ENCODE measurements around the gene HACD3.
"Not testable (repeated sequence)": the region's sequence is repeated elsewhere in the genome, so short reads cannot be mapped to it uniquely, and the experiment has no call there.

Gene HACD3

GRCh38 chr15:65530318-65531111 is at the start of gene HACD3:
Gene HACD3, plus strand, starts transcription at chr15:65530463. Its CDS starts 169 bp downstream, at chr15:65530632.
- DNase-seq (ENCODE audit: low read depth) = no peak

GRCh38 chr15:65484876-65485275 is 45.4 kb upstream of the HACD3 start:
- DNase-seq (ENCODE audit: low read depth) = no peak

DNA sequence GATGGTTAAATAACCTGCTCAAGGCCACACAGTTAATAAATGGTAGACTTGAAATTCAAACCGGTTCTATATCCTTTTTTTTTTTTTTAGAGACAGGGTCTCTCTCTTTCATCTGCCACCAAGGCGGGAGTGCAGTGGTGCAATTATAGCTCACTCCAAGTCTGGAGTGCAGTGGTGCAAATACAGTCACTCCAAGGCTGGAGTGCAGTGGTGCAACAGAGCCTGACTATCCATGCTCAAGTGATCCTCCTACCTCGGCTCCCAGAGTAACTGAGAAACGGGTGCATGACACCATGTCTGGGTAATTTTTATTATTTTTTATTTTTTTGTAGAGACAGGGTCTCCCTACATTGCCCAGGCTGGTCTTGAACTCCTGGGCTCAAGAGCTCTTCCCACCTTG is 36.2 kb upstream of the HACD3 start:
- no peak for DNase-seq (ENCODE audit: low read depth)

- no peak for DNase-seq (ENCODE audit: low read depth)
These were observed 20.9 kb upstream of the HACD3 start for GRCh38 chr15:65509321-65509720.

- DNase-seq (ENCODE audit: low read depth) = no peak
These were observed 18.1 kb upstream of the HACD3 start for GRCh38 chr15:65512189-65512588.

DNA sequence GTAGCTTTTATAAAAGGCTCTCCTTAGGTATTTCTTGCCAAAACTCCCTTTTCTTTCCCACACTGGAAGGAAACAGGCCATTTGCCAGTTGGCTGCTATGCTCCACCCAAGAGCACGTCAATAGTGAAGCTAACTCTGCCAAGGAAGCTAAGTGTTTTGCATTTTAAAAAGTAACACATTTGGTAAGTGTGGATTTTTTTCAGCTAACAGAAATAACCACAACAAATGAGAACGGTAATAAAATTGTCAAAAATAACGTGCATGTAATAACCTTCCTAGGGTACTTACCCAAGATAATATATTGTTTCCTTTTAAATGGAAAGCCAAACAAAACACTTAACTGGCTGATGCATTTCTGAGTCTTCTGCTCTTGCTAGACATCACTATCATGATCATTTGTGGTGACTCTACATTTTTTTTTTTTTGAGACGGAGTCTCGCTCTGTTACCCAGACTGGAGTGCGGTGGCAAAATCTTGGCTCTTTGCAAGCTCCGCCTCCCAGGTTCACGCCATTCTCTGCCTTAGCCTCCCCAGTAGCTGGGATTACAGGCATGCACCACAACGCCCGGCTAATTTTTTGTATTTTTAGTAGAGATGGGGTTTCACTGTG is 17.4 kb upstream of the HACD3 start:
- DNase-seq (ENCODE audit: low read depth) = no peak

DNA sequence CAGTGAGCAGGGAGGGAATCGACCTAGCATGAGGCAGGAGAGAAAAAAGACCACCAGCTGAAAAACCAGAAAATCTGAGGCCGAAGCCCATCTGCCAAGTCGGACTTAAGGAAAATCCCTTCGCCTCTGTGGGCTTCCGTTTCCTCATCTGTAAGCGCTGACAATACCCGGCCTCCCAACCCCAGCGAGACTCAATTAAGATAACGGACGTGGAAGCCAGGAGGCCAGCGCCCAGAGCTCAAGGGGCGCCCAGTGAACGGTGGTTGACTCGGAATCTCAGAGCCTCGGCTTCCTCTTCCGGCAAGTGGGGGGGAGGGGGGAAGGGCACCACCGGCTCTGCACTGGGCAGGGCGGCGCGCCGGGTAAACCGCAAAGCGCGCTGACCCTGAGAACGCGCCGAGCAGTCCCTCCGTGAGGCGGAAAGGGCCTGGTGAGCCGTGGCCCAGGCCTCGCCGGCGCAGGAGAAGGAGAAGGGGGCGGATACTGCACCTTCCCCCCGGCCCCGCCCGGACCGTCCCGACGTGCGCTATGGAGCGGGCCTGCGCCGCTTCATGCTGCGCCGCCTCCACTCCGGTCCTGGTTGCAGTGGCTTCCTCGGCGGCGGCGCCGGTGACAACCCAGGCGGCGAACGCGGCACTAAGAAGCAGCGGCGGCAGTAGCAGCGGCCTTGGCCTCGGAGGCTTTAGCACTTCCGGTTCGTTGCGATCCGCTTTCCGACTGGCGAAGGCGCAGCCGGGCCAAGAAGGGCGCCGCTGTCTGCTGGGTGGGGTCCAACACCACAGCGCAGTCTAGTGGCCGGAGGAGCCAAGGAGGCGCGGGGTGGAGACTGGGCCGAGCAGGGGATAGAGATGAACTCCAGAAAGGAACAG is 13.0 kb upstream of the HACD3 start, which contains the start of gene DPP8:
Gene DPP8 (minus strand): TSS at position 693 of the 869 bp plus-strand sequence. CDS start 5,136 bp downstream, outside the sequence.
- peak; percentile 70 for DNase-seq (ENCODE audit: low read depth)

DNA sequence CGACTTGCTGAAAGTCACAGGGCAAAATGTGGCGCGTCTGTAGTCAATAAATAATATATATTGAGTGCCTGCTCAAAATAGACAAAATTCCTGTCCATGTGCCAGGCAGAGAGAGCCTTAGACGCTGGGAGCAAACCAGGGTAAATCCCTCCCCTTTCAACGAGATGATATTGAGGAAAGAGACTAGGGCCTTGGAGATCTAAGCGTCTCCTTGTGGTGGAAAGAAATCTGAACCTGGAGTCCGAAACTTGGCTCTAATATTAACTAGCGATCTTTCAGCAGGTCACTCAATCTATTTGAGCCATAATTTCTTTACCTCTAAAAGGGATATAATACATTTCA is 12.4 kb upstream of the HACD3 start:
- DNase-seq (ENCODE audit: low read depth) = no peak

GRCh38 chr15:65518633-65519285 is 11.5 kb upstream of the HACD3 start:
- no peak for DNase-seq (ENCODE audit: low read depth)

DNA sequence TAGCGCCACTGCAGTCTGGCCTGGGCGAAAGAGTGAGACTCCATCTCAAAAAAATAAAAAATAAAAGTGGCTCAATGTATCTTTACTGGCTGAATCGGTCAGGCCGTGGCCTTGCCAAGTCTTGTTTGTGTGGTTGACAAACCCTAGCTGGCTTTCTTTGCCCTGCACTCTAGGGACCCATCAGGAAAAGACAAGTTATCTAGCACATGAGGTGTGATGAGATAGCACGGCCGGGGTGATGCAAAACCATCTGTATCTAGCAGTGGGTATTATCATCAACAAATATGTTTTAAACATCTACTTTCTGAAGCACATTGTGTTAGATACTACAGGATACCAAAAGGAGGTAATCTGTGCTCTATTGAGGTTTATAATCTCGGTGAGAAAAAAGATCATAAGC is 8.9 kb upstream of the HACD3 start:
- DNase-seq (ENCODE audit: low read depth) = no peak

DNA sequence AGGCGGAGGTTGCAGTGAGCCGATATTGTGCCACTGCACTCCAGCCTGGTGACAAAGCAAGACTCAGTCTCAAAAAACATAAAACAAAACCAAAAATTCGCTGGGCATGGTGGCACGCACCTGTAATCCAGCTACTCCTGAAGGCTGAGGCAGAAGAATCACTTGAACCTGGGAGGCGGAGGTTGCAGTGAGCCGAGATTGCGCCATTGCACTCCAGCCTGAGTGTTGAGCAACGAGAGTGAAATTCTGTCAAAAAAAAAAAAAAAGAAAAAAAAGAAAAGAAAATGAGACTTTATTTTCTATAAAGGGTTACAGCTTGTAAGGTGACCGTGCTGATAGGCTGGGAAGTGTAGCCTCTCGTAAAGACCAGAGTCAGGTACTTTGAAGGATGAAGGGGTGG is 6.0 kb upstream of the HACD3 start:
- no peak for DNase-seq (ENCODE audit: low read depth)

DNA sequence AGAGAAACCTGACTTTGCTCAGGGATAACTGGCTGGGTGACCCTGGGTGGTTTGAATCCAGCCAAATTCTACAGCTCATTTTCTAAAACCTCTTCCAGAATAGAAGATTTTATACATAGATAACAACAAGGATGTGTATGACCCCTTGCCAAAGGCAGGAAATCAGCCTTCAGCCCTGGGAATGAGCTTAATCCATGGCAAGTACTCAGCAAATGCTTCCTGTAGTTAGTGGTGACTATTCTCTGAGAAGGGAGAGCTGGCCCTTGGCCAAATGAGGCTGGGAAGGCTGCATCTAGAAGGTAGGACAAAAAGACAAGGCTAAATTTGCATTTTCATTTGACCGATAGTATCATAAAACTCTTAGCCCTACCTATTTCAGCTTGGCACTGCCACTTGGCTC is 4.6 kb upstream of the HACD3 start:
- no peak for DNase-seq (ENCODE audit: low read depth)

- DNase-seq (ENCODE audit: low read depth) = no peak
These were observed 1.7 kb upstream of the HACD3 start for GRCh38 chr15:65528461-65529060.

DNA sequence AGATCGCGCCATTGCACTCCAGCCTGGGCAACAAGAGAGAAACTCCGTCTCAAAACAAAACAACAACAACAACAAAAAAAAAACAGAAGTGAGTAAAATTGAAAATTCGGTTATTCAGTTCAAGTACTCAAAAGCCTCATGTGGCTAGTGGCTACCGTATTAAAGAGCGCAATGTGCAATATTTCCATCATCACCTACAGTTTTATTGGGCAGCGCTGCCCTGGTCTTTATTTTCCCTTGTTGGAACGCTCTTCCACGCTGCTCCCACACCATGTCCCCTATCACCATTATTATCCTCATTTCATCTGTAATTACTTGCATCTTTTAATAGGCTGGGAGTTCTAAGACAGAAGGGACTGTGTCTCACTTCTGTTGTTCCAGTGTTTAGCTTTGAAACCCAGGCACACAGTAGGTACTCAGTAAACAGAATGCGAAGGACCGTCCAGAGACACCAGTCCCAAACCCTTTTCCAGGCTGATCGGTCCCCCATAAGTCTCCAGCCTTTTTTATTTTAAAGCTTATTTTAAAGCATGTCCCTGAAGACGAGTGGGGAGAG is 423 bp upstream of the HACD3 start:
- no peak for DNase-seq (ENCODE audit: low read depth)

DNA sequence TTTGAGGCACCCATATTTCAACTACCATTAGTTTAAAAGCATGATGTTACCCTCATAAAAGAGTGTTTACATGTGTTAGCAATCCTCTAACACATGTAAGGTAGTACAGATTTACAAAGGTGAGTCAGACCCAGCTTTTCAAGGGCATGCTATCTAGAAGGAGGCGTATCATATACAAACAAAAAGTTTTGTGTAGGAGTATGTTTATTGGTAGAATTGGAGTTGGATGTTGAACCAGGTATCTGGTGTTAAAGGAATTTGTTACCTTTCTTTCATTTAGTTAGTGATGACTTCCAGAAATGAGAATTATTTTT is 2.4 kb downstream of the HACD3 start:
- peak; percentile 40 for DNase-seq (ENCODE audit: low read depth)

GRCh38 chr15:65533057-65533756 is 2.9 kb downstream of the HACD3 start:
- no peak for DNase-seq (ENCODE audit: low read depth)

DNA sequence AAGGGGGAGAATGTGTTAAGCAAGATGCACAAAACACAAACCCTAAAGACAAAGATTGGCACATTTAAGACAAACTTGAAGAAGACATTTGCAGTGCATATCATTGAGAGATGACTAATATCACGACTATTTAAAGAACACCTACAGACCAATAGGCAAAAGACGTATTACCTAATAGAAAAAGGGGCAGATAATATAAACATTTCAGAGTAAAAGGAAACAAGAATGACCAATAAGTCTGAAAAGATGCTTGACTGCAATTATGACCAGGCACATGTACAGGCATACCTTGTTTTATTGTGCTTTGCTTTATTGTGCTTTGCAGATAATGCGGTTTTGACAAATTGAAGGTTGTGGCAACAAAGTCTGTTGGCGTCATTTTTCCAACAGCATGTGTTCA is 4.9 kb downstream of the HACD3 start:
- no peak for DNase-seq (ENCODE audit: low read depth)

GRCh38 chr15:65540314-65540713 is 10.1 kb downstream of the HACD3 start:
- DNase-seq (ENCODE audit: low read depth) = no peak

DNA sequence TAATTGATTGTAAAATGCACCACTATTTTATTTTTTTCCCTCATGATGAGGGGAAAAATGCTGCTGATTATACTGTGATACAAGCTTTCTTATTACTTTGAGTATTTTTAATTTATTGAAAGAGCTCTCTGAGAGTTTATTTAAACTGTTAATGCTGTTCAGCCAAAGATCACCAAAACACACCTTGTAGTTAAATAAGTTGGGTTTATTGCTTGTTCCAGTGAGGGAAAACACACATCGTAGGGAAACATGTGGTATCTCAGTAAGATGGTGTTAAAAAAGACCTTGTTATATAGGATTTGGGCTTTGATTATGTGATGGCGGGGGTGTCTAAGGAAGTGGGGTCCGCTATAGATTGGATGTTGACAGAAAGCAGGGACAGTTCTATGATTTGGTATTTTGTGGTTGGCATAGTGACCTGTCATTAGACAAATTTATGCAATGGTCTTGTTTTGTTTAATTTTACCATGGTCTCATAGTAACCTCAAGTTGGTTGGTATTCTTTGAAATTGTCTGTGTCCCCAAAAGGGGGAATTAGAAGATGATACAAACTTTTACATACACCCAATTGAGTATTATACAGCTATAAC is 11.1 kb downstream of the HACD3 start:
- no peak for DNase-seq (ENCODE audit: low read depth)

GRCh38 chr15:65547841-65548240 is 17.6 kb downstream of the HACD3 start:
- no peak for DNase-seq (ENCODE audit: low read depth)

- not testable (repeated sequence) for DNase-seq (ENCODE audit: low read depth)
These were observed 19.0 kb downstream of the HACD3 start for GRCh38 chr15:65549288-65549687.
